ENCODE measurements around the gene INPP5E.

The INPP5E gene

DNA sequence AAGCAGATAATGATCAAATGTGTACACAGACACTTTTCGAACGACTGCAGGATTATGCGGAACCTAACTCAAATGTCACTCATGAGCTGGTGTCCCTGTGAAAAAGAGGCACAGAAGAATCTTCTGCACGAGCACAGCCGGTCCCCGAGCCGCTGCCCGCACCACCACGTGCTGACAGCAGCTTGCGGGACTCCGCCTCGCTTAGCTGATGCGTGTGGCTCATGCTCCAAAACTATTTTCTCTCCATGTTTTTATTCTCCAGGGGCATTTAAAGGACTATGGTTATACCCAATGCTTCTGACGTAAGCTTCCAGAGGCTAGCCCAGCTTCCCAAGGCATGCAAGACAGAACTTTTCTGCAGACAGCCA, 33.7 kb upstream of the INPP5E start:
- no peak for DNase-seq

DNA sequence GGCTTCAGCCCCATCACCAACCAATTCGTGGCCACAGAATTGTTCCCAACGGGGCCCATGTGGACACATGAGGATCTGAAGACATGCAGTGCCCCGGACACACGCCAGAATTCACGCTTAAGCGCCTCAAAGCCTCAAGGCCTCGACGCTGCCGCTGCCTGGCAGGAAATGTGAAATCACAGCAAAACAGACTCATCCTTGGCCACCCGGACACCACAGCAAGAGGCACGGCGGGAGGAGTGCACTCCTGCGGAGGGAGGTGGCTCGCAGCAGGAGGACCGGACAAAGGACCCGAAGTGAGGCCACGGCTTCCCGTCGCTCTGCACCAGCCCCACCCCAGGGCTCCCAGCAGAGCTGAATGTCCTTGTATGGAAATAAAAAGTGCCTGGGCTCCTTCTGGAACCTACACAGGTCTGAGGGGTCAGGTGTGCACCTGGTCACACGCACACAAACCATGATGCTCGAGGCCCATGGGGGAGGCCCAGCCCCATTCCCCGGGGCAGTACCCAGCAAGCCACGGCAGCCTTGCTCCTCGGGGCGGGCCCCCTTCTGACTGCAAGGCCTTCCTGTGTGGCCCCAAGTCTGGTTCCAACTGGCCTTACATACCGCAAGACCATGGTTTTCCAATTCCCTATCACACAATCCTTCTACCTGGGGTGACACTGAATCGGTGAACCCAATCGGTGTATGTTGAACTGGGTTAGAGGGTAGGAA, 33.2 kb upstream of the INPP5E start:
- no peak for DNase-seq

DNA sequence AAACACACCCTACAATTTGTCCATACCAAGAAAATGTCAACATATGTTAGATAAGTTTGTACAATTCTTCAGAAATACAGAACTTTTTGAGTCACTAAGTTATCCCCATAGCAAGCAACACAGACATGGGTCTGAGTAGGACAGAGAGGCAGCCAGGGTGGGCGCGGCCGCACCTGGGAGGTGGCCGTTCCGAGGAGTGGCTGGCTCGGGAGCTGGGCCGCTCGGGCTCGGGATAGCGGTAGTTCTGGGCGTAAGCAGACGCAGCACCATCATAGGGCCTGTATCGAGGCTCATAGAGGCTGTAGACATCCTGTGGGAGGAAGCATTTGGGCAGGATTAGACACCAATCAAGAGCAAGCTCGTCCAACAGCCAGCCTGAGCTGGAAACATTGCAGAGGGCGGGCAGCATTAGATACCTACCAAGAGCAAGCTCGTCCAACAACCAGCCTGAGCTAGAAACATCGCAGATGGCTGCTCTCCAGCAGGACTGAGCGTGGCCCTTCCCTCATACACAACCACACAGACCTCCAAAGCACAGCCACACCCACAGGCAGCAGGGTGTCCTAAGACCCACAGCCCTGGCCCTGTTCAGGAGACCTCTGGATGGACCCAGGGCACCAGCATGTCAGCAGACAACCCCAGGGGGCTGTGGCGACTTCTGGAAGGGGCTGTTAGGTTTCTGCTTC, 32.3 kb upstream of the INPP5E start:
- DNase-seq = no peak

DNA sequence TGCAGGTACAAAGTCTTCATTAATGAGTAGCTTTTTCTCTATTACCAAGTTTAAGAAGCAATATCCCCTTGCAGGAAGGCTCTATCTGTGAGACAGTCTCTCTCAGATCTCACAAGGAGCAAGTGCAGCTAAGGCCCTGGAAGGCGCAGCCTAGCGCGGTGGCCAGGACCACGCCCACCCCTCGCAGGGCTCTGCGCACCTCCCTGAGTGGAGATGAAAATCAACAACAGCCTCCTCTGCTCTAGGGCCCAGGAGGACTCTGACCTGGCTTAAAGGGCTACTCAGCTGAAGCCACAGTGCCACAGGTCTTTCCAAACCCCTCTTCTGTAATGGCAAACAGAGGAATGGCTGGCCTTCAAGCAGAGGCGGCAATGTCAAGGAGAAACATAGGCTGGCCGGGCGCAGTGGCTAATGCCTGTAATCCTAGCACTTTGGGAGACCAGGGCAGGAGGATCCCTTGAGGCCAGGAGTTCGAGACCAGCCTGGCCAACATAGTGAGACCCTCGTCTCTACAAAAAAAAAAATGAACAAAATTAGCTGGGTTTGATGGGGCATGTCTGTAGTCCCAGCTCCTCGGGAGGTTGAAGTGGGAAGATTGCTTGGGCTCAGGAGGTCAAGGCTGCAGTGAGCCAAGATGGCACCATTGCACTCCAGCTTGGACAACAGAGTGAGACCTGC, 31.3 kb upstream of the INPP5E start:
- no peak for DNase-seq

DNA sequence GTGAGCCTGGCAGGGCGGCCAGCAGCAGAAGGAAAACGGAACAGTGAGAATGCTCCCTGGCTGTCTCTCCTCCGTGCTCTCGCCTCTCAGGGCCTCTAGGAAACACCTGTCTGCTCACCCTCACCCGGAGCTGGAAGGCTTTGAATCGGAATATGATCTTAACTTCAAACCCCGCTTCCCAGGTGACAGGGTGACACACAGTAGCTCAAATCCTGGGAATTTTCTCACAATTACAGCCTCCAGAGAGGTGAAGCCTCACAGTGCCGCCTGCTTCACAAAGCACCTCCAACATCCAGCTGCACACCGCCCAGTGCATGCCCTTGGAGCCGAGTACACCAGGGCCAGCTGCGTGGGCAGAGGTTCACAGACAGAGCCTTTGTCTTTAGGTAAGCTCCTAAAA, 30.7 kb upstream of the INPP5E start:
- DNase-seq = no peak

DNA sequence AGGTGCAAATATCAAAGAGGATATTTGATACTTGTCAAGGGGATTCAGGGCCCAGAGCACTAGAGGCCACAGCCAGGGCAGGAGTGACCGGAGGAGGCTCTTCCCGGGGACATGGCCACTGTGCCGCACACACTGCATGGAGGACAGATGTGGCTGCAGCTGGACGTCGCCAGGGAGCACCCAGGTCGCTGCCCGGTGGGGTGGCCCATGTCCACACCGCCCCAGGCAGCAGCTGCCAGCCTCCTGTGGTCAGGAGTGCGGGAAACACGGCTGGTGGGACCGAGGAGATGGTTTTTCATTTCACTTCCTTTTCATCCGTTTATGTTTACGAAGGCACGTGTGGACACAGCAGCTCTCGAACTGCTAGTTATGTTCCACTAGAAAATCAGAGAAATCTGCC, 28.1 kb upstream of the INPP5E start:
- DNase-seq = no peak

DNA sequence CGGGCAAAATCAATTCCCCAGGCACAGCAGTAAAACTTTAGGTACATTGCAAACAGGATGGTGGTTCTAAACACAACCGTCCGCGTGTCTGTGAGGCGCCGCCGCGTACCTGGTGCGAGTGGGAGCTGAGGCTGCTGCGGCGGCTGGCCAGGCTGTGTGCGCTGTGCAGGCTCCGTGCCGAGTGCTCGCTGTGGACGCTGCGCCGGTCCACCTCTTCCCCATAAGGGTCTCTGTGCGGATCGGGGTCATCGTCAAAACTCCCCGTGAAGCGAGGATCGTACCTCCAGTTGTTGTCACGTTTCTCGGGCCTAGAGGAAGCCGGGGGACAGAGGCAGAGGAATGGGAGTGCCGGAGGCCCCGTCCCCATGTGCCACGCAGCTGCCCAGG, 26.5 kb upstream of the INPP5E start:
- no peak for DNase-seq

DNA sequence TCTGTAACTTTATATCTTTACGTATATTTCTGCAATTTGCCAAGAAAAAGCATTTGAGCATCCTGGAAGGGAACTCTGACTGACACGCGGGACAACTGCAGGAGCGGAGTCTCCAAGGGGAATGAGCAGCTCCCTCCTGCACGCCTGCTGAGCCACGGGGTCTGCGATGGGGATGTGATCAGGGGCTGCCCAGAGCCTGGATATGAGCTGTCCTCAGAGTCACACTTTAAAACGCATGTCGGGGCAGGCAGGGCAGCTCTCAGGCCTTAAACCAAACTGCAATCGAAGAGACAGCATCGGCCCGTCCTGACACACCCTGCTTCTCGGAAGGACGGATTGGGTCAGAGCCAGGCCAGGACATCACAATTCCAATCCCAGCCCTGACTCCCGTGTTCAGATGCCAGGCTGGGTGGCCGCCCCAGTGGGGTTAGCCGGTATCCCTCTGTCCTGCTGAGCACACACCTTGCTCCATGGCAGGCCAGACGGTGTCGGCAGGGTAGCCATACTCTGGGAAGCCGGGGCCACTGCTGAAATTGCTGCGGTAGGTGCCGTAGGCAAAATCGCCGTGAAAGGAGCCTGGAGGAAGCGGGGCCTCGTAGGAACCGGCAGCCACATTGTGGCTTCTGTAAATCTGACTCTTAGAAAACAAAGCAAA, 26.0 kb upstream of the INPP5E start:
- no peak for DNase-seq

DNA sequence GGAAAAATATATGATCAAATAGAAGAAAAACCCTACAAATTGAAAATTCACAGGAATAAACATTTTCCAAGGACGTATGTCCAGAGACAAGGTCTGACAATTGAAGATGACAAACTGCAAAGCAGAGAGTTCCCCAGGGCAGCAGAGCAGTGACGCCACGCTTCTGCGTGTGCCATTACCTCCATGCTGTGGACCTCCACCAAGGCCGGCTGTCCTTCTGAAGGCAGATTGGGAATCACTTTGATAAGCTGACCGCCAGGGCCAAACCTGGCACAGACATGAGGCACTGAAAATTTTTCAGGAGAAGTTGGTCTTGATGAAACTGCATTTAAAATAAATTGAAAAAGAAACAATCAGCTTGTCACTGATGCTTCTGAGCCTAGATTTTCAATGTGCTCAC, 24.6 kb upstream of the INPP5E start:
- DNase-seq = no peak

DNA sequence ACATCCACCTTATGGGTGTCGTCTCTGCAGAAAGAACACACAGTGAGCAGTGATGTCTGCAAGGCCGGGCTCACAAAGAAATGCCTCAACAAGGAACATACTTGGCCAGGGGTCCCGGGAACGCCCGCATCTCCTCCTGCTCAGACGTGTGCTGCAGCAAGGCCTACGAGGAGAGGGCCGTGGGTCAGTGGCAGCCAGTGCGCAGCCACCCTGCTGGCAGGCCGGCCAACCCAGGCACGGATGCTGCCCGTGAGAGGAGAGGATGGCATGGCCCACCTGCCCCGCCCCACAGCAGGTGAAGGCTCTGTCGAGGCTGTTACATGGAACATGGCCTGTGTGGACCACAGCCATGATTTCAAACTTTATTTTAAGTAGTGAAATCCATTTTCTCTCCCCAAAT, 23.9 kb upstream of the INPP5E start:
- DNase-seq = no peak

DNA sequence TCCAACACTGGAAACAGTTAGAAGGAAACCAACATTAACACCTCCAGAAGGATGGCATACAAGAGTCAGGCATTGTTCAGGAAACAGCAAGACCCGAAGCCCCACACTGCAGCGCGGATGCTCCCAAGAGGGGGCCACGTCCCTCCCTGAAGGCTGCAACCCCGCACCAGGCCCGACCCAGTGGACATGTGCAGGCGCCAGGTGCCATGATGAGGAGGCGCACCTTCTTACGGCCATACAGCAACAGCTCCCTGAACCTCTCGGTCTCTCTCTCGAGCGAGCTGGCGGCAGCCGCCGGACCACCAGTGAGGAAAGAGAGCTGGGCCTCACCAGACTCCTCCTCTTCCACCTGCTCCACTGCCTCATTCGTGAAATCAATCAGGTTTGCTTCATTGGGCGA, 23.0 kb upstream of the INPP5E start:
- no peak for DNase-seq

DNA sequence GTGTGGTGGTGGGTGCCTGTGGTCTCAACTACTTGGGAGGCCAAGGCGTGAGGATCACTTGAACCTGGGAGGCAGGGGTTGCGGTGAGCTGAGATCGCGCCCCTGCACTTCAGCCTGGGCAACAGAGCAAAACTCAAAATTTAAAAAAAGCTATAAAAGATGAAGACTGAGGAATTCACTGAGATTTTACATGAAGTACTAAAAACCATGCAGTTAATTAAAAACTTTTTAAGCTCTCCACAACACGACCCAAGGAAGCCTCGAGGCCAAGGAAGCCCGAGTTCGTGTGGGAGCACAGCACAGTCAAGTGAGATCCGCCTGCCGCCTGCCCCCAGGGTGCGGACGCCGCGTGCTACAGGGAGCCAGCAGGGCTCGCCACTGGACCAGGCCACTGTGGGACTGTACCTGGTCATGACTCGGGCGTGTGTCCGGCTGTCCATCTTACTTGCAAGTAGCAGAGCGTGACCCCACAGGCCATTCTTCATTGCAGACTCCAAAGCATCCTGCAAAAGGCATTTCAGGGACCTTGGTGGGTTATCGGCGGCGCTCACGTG, 21.2 kb upstream of the INPP5E start:
- no peak for DNase-seq

DNA sequence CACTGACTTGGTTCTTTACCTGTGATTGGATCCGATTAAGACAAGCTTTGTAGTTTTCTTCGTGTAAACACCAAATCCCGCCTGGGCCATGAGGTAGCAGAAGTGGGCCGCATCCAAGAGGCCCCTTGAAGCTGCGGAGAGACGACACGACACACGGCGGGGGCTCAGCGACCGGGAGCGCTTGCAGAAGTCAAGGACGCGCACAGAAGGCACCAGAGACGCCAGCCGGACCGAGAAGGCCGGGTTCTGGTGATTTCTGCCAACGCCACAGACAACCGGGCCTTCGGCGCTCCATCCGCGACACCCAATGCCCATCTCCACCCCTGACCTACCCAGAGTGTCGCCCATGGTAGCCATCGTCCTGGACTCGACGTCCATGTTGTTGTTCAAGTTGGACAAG, 19.8 kb upstream of the INPP5E start:
- no peak for DNase-seq

DNA sequence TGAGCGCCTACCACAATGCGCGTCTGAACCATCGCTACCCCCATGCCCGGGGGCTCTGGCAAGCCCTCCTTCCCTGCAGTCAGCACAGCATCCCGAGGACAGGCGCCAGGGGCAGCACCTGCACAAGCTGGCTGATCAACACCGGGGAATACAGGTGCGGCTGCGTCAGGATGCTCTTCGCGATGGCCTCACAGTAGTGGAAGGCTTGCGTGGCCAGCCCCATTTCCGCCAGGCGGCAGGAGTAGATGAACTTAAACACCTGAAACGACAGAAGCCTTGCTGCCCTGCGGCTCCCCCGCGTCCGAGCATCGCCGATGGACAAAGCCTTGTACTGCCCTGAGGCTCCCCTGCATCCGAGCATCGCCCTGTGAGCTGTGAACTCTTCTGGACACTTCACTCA, 17.7 kb upstream of the INPP5E start:
- DNase-seq = no peak

DNA sequence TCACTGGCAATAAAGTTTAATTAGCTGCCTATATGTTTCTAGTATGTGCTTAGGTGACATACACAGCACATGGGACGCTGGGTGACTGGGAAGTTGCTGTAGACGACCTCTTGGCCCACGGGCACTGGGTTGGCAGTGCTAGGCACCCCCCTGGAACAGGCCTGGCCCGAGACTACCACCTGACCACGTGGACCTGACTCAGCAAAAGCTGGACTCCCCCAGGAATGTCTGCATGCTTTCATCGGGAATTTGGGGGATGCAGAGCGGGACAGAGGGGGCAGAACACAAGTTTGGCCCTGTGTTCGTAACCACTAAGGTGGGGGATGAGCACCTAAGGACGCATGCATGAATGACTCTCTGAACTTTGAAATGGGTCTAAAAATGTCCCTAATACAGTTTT, 16.6 kb upstream of the INPP5E start:
- no peak for DNase-seq

DNA sequence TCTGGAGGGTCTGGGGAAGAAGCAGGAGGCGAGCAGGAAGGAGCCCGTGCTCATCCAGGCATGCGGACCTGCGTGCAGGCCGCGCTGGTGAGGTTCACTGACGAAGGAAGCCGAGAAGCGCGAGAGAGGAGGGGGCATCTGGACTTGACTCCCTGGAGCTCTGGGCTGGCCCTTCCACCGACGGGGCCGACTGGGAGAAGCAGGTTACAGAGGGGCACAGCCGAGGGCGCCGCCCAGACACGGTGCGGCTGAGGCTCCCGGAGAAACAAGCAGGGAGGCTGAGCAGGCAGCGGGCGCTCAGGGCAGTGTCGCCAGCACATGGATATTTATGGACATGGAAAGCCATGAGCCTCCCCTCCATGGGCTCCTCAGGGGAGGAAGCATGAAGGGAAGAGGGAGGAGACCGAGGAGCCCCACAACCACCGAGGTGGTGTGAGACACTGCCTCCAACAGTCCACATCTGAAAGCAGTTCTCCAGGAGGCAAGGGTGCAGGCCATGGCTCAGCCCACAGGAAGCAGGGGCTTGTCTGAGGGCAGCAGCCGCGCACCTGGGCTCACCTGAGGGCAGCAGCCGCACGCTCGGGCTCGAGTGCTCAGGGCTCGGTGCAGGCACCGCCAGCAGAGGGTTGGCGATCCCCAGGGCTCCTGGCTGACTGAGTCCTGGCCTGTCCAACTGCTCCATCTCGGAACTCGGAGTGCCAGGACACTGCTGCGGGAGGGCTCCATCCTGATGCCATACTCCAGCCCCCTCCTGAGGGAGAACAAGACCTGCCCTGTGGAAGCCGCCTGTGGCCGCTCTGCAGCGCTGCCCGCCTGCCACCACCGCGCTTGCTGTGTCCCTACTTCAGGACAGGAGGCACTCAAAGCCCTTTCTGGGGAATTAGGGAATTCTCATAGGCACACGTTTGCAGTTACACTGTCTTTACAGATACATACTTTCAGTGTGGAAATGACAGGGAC, 15.7 kb upstream of the INPP5E start:
- DNase-seq = no peak

DNA sequence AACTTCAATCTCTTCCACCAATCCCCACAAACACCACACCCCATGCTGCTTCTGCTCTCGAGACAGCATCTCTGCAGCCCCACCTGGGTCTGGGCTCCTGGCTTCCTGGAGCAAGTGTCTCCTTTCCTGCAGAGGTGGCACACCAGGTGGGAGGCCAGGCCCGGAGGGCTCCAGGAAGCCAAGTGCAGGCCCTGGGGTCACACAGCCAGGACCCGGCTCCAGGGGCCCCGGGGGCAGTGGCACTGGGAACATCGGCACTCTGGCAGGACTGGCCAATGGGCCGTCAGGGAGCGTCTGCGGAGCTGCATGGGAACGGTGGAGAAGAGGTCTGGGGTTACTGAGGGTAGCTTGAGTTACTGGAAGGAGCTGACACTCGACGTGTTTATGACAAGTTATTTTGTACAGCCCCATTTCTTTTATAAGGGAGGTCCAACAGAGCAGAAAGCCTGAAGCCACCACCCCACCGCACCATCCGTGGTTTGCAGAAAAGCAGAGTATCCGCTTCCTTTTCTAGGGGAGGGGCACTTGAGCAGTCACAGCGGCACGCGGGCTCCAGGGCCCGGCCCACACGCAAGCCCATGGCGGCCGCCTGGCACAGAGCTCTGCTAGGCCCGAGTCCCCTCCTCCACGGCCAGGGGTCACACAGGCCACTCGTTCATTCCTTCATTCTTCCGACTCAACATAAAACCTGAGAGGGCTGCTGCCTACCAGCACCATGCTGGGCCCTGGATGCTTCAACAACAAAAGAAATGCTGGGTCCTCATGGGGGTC, 14.6 kb upstream of the INPP5E start:
- no peak for DNase-seq

DNA sequence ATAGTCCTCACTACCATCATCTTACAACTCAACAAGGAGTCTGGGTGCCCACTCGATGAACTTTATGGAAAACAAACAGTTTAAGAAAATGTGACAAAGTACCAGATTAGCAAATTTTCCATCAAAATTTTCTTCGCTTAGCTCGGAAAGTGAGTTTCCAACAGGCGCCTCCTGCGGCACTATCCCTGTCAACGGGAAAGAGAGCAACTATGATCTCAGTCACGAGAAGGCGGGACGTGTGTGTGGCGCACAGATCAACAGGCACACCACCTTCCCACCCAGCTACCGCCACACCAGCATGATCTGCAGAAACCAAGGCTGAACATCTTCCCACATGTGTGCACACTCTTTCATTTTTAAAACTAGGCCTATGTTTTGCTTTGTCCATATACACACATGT, 13.7 kb upstream of the INPP5E start:
- DNase-seq = no peak

DNA sequence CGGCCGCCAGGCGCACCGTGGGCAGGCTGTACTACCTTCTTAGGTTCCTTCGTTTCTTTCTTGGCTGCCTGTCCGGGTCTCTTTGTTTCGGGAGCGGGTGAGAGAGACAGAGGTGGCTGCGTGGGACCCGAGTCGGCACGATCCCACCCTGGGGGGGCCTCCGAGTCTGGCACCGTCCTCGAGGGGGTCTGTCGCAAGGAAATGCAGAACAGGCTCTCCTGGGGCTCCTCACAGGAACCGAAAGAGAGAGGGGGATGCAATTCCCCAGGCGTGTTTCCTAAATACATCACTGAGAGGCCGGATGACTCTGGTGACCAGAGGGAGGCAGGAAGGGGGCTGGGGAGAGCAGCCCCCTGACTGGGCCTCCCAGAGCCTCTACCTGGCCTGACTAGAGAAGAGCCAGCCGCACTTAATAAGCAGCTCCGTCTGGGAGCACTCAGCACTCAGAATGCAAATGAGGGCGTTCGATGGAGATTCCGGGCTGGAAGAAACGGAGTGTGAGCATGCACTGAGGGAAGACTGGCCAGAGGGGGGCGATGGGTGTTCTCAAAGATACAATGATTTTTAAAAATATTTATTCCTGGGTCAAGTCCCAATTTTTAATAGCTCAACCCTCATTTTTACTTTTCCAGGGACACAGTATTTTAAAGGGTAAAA, 11.7 kb upstream of the INPP5E start:
- DNase-seq = no peak

DNA sequence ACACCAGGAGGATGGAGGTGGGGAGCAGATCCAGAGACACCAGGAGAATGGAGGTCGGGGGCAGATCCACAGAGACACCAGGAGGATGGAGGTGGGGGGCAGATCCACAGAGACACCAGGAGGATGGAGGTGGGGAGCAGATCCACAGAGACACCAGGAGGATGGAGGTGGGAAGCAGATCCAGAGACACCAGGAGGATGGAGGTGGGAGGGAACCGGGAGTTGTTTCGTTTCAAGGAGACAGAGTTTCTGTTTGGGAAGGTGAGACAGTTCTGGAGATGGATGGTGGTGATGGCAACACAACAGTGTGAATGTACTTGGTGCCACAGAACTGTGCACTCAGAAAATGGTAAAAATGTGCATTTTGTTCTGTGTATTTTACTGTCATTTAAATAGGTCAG, 9.0 kb upstream of the INPP5E start:
- no peak for DNase-seq

DNA sequence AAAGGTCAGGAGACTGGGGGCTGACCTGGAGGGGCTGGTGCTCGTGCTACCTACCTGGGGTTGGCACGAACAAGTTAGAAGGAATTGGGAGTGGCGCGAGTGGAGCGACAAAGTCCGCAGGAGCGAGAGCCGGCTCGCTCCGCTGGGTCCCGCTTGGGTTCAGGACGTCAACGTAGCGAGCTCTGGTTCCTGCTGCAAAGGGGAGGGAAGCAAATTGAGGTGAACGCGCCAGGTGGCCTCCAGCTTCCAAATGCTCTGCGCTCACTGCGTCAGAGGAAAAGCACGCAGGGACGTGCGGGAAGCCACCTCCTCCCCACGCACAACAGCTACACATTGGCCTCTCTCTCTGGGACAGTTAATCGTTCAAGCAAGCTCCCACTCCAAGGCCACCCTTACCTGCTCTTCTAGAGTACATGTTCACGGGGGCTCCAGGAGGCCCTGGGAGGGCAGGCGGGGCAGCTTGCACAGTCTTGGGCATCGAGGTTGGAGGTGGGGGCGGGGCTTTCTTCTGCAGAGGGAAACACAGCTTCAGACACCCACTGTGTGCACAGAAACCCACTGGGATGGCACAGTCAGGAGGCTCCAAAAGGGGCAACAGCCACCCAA, 7.6 kb upstream of the INPP5E start:
- DNase-seq = no peak

Data from NCI-H1417 (cell line).